ENCODE results near the gene CTSE.

GRCh38 chr1:206070627-206071304 lies 47.1 kb upstream of the CTSE start:
- TF ChIP-seq CTCF (IDR thresholded peaks at IDR 0.05) (no peak), POLR2A (IDR thresholded peaks at IDR 0.05; ENCODE audit: low read depth) (no peak)

Measured in esophagus muscularis mucosa (tissue), 3 donors.